Measurements from ENCODE around the gene LPAR2. TPM values are rescaled to one million over a fixed set of nuclear protein-coding genes. Genes with fewer than 3 reads are reported as not detected.

LPAR2 gene
- total RNA-seq, 1 donor from 2014 or later, result 15.2 TPM

GRCh38 chr19:19649155-19649554 is 21.1 kb upstream of the LPAR2 start:
- H3K27me3 ChIP-seq, result no peaks in the 10 kb centered on the region
- DNase-seq (ENCODE audit: extremely low spot score in 2 of 2), result no peak
- intact Hi-C loops (cut with DNase I), result no loop called here
- peaks cover 0 to 82% of the 10 kb centered on the region in 2 donors for H3K36me3 ChIP-seq
- no peaks in the 10 kb centered on the region for H3K4me1 ChIP-seq
- no peak overlapping the region for H3K4me3 ChIP-seq
- TF ChIP-seq, protein P1, sequence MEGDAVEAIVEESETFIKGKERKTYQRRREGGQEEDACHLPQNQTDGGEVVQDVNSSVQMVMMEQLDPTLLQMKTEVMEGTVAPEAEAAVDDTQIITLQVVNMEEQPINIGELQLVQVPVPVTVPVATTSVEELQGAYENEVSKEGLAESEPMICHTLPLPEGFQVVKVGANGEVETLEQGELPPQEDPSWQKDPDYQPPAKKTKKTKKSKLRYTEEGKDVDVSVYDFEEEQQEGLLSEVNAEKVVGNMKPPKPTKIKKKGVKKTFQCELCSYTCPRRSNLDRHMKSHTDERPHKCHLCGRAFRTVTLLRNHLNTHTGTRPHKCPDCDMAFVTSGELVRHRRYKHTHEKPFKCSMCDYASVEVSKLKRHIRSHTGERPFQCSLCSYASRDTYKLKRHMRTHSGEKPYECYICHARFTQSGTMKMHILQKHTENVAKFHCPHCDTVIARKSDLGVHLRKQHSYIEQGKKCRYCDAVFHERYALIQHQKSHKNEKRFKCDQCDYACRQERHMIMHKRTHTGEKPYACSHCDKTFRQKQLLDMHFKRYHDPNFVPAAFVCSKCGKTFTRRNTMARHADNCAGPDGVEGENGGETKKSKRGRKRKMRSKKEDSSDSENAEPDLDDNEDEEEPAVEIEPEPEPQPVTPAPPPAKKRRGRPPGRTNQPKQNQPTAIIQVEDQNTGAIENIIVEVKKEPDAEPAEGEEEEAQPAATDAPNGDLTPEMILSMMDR (IDR thresholded peaks at IDR 0.05), result no peak
- TF ChIP-seq POLR2AphosphoS5 (IDR thresholded peaks at IDR 0.05; ENCODE audit: insufficient read depth in 1 of 2, low read depth in 1 of 2) (no peak), POLR2A (IDR thresholded peaks at IDR 0.05) (no peak)
- no peaks in the 10 kb centered on the region for H3K9me3 ChIP-seq
- no peak overlapping the region for H3K27ac ChIP-seq

DNA sequence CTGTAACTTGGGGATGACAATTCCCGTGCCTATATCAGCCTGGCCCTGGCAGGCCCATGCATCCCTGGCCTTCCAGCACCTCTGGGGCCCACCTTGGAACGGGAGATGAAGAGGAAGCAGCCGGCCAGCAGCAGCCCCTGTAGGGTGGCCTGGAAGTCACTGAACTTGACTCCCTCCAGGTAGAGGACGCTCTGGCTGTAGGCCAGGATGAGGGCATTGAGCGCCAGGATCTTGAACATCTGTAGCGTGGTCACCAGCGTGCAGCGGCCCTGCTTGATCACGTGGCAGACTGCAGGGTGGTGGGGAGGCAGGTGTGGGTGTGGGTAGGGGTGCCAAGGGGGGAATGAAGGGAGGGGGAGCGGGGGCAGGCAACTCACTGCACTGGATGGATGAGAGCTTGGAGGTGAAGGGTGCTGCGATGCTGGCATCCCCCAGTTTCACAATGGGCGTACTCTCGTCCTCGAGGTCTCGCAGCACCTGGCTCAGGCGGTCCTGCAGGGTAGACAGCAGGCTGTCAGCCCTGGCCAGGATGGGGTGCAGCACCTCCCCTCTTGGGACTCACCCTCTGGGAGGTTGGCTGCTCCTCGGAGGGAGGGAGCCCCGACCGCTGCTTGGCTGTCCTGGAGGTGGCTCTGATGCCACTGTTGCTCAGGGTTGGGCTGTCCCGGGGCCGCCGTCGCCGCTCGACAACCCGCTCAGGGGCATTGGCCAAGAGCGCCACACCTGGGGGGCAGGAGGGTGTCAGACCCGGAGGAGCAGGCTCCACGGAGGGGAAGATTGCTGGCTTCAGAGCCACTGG is 19.2 kb upstream of the LPAR2 start:
- TF ChIP-seq POLR2AphosphoS5 (IDR thresholded peaks at IDR 0.05; ENCODE audit: insufficient read depth in 1 of 2, low read depth in 1 of 2), result no peak
- TF ChIP-seq, protein P1 (IDR thresholded peaks at IDR 0.05), result no peak
- TF ChIP-seq POLR2A (IDR thresholded peaks at IDR 0.05), result no peak
- Histone ChIP-seq H3K27me3 (no peaks in the 10 kb centered on the region), H3K4me3 (no peak overlapping the region), H3K36me3 (peaks cover 0 to 63% of the 10 kb centered on the region in 2 donors), H3K27ac (no peak overlapping the region), H3K4me1 (peaks cover 9% of the 10 kb centered on the region), H3K9me3 (no peaks in the 10 kb centered on the region)
- intact Hi-C loops (cut with DNase I), result no loop called here
- DNase-seq (ENCODE audit: extremely low spot score in 2 of 2), result no peak

DNA sequence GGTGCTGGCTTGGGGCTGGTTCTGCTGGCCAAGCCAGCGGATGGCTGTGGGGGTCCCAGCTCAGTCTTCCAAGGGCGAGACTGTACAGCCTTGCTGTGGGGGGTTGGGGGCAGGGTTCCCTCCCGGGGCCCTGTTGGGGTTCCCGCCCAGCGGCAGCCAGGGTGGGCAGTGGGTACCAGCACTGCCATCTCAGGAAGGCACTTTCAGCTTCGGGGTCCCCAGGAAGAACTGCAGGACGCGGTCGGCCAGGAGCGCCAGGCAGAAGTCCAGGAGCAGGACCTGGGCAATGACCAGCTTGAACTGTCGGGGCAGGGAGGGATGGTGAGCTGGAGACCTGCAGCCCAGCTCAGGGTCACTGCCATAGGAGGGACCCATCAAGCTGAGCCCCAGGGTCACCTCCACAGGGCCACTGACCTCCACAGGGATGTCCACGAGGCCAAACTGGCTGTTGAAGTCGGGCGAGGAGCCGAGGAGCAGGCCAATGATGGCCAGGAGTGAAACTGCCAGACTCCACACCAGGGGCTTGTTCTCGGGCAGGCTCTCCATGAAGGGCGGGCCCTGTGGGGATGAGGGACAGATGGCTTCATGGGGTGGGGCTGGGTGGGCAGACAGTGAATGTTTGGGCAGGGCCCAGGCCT is 17.3 kb upstream of the LPAR2 start:
- Histone ChIP-seq H3K27me3 (no peaks in the 10 kb centered on the region), H3K36me3 (peaks cover 0 to 49% of the 10 kb centered on the region in 2 donors), H3K9me3 (no peaks in the 10 kb centered on the region), H3K27ac (no peak overlapping the region), H3K4me3 (no peak overlapping the region), H3K4me1 (peaks cover 9% of the 10 kb centered on the region)
- intact Hi-C loops (cut with DNase I), result no loop called here
- DNase-seq (ENCODE audit: extremely low spot score in 2 of 2), result no peak
- TF ChIP-seq POLR2AphosphoS5 (IDR thresholded peaks at IDR 0.05; ENCODE audit: insufficient read depth in 1 of 2, low read depth in 1 of 2) (no peak), POLR2A (IDR thresholded peaks at IDR 0.05) (no peak)
- TF ChIP-seq, protein P1 (IDR thresholded peaks at IDR 0.05), result no peak

DNA sequence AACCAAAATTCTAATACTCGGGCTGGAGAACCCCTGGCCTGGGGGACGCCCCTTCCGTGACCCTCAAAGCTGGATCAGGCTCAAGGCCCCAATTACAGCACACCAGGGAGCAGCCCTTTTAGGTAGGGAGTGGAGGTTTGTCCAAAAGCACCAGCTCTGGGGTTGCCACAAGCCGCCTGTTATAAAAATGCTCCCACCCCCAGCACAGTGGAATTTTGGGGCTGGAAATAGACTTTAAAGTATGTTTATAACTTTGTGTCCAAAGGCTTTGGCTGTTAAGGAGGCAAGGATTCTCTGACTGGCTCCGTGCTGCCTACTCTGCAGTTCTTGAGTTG is 16.0 kb upstream of the LPAR2 start:
- peaks cover 0 to 37% of the 10 kb centered on the region in 2 donors for H3K36me3 ChIP-seq
- H3K27ac ChIP-seq, result peak overlapping the region; percentile 75
- TF ChIP-seq, protein P1 (IDR thresholded peaks at IDR 0.05), result peak in 1 of 3 experiments; percentile 21
- no peak for TF ChIP-seq POLR2AphosphoS5 (IDR thresholded peaks at IDR 0.05; ENCODE audit: insufficient read depth in 1 of 2, low read depth in 1 of 2)
- peak overlapping the region; percentile 76 to 80 for H3K4me3 ChIP-seq
- no peak for DNase-seq (ENCODE audit: extremely low spot score in 2 of 2)
- intact Hi-C loops (cut with DNase I), result loop anchor here (5.0 kb wide), 1 partner anchor 112 kb away; no protein-coding TSS in a partner anchor
- peaks cover 9% of the 10 kb centered on the region for H3K4me1 ChIP-seq
- no peaks in the 10 kb centered on the region for H3K27me3 ChIP-seq
- H3K9me3 ChIP-seq, result no peaks in the 10 kb centered on the region

Measured in vagina (tissue), 2 donors.